ENCODE measurements around the gene GPD1L.
A peak's percentile ranks its signal among the peaks of the same experiment; 100 is the strongest.

Gene GPD1L

DNA sequence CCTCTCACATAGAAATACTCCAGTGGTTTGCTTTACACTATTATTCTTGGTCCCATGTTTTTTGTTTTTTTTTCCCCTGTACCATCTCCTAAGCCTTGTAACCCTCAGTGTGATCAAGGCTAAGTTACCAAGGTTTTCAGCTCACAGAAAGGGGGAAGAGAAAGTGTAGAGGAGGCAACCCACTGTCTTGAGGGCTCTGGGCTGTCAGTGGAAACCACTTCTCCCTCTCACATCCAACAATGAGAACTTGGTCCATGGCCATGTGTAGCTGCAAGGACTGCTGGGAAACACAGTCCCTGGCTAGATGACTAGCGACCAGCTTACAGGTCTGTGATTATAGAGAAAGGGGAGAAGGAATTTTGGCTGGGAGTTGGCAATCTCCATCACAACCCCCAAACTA, 30.3 kb downstream of the GPD1L start:
- peaks cover 14% of the 10 kb centered on the region for H3K4me1 Mint-ChIP-seq
- peak overlapping the region; percentile 51 for H3K27ac Mint-ChIP-seq
- no peak for DNase-seq

DNA sequence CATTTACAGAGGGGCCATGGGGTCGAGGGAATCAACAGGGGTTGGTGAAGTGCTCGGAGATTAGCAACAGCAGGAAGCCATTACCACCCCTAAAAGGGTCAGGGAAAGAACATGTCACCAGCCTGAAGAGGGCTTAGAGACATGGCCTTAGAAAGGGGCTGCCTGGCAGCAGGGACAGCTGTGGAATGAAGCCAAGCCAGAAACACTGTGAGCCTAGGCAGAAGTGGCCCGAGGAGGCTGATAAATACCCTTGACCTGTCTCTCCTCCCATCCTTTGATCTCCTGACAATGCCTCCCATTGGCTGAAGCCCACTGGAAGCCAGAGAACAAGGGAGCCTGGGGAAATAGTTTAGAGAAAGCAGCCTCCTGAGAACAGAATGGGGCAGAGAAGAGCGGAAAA, 31.4 kb downstream of the GPD1L start:
- Mint-ChIP-seq H3K4me3 (no peak overlapping the region), H3K4me1 (peaks cover 14% of the 10 kb centered on the region), H3K27ac (no peak overlapping the region), H3K27me3 (ENCODE audit: low read depth, poor library complexity) (no peaks in the 10 kb centered on the region), H3K9me3 (no peaks in the 10 kb centered on the region), H3K36me3 (ENCODE audit: low read depth) (peaks cover 4% of the 10 kb centered on the region)
- no peak for DNase-seq
- TF ChIP-seq, protein P1, sequence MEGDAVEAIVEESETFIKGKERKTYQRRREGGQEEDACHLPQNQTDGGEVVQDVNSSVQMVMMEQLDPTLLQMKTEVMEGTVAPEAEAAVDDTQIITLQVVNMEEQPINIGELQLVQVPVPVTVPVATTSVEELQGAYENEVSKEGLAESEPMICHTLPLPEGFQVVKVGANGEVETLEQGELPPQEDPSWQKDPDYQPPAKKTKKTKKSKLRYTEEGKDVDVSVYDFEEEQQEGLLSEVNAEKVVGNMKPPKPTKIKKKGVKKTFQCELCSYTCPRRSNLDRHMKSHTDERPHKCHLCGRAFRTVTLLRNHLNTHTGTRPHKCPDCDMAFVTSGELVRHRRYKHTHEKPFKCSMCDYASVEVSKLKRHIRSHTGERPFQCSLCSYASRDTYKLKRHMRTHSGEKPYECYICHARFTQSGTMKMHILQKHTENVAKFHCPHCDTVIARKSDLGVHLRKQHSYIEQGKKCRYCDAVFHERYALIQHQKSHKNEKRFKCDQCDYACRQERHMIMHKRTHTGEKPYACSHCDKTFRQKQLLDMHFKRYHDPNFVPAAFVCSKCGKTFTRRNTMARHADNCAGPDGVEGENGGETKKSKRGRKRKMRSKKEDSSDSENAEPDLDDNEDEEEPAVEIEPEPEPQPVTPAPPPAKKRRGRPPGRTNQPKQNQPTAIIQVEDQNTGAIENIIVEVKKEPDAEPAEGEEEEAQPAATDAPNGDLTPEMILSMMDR (IDR thresholded peaks at IDR 0.05) = no peak

More for the DNA sequence above, 30.3 kb downstream of the GPD1L start:
- H3K36me3 Mint-ChIP-seq (ENCODE audit: low read depth) = peaks cover 4% of the 10 kb centered on the region
- TF ChIP-seq, protein P1 (IDR thresholded peaks at IDR 0.05) = no peak
- no peaks in the 10 kb centered on the region for H3K27me3 Mint-ChIP-seq (ENCODE audit: low read depth, poor library complexity)
- no peak overlapping the region for H3K4me3 Mint-ChIP-seq
- H3K9me3 Mint-ChIP-seq = no peaks in the 10 kb centered on the region

DNA sequence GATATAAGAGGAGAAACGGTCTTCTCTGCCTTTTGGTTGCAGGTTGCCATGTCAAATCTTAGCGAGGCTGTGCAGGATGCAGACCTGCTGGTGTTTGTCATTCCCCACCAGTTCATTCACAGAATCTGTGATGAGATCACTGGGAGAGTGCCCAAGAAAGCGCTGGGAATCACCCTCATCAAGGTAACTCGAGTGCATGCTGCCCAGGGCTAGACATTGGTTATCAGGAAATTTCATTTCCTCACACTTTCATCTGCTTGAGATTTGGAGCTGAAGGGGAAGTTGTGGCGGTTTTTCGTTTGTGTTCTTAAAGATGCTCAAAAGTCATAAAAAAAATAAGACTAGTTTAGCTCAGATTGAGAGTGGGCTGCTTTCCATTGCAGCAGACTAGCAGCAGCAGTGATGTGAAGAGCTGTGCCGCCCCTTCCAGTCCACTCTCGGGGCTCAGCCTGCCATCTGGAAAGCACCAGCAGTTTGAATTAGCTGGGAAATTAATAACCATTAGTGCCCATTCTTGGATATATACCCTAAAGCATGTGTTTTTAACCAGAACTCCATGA, 32.2 kb downstream of the GPD1L start:
- Mint-ChIP-seq H3K4me3 (no peak overlapping the region), H3K9me3 (no peaks in the 10 kb centered on the region), H3K4me1 (peaks cover 14% of the 10 kb centered on the region), H3K36me3 (ENCODE audit: low read depth) (peaks cover 4% of the 10 kb centered on the region), H3K27me3 (ENCODE audit: low read depth, poor library complexity) (no peaks in the 10 kb centered on the region), H3K27ac (no peak overlapping the region)
- DNase-seq = no peak
- TF ChIP-seq, protein P1 (IDR thresholded peaks at IDR 0.05) = no peak

DNA sequence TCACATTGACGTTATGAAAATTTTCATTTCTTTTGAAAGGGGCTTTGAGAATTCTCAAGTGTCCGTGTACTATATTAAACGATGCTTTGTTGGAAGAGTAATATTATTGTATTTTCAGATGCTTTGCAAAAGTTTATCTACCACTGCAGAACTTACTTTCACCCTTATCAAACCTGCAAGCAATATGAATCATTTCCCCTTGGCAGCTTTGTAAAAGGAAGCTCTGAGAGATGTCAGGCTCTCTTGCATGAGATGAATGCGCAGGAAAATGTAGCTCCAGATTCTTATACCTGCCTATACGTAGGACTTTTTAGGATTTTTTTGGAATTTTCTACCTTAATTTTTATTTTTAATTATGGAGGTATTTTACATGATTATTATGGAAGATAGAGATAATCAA, 34.5 kb downstream of the GPD1L start:
- TF ChIP-seq, protein P1 (IDR thresholded peaks at IDR 0.05) = no peak
- Mint-ChIP-seq H3K4me3 (no peak overlapping the region), H3K36me3 (ENCODE audit: low read depth) (no peaks in the 10 kb centered on the region), H3K9me3 (no peaks in the 10 kb centered on the region), H3K27me3 (ENCODE audit: low read depth, poor library complexity) (no peaks in the 10 kb centered on the region), H3K4me1 (peaks cover 20% of the 10 kb centered on the region), H3K27ac (no peak overlapping the region)
- no peak for DNase-seq

DNA sequence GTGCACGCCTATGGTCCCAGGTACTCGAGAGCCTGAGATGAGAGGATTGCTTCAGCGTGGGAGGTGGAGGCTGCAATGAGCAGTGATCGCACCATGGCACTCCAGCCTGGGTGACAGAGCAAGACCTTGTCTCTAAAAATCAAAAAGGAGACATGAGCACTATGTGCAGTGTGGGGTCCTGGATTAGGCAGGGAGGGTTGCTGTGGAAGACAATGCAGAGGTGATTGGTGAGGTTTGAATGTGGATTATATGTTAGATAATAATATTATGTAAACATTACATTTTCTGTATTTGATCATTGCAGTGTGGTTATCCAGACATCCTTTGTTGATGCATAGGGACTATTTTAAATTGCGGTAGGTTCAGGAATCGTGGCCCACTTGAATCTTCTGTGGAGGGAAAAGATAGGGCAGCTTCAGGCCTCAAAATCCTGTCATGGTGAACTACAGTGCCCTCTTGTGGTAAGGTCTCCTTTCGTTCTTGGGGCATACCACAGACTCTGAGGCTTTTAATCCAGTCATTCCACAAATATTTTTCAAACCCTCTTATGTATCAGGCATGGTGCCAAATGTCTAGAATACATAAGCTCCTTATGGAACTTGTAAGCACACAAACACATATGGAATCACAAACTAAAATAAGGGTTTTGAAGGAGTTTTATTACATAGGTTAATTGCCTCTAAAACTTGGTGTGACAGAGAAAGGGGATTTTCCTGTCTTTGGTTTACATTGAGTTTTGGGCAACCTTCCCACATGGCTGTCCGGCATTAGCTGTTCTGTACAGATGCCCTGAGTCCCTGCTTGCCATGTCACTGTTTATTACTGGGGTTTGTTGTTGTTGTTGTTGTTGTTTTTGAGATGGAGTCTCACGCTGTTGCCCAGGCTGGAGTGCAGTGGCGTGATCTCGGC, 37.7 kb downstream of the GPD1L start:
- H3K4me1 Mint-ChIP-seq = peaks cover 35% of the 10 kb centered on the region
- no peaks in the 10 kb centered on the region for H3K27me3 Mint-ChIP-seq (ENCODE audit: low read depth, poor library complexity)
- H3K9me3 Mint-ChIP-seq = no peaks in the 10 kb centered on the region
- no peak overlapping the region for H3K27ac Mint-ChIP-seq
- no peaks in the 10 kb centered on the region for H3K36me3 Mint-ChIP-seq (ENCODE audit: low read depth)
- H3K4me3 Mint-ChIP-seq = no peak overlapping the region
- DNase-seq = peak; percentile 56
- TF ChIP-seq, protein P1 (IDR thresholded peaks at IDR 0.05) = peak; percentile 65

All from nephron progenitor cell (in vitro differentiated cells).